Measurements from ENCODE around the gene RAB5IF. TPM values are rescaled to one million over a fixed set of nuclear protein-coding genes. Genes with fewer than 3 reads are reported as not detected.

Gene RAB5IF
- total and polyA plus RNA-seq, 9 of the 15 experiments (the other 6 are each of a cell fraction or from before 2014, with no cell fraction given): 26.5 to 198 (median 134) TPM

- TF ChIP-seq L3MBTL2 (IDR thresholded peaks at IDR 0.05) (peak; percentile 99), MLX (CRISPR knock-in tag; conservative IDR thresholded peaks at IDR 0.05) (no peak), RBM34 (IDR thresholded peaks at IDR 0.05; ENCODE audit: borderline replicate concordance, insufficient read depth, low read length) (no peak), NEUROD1 (IDR thresholded peaks at IDR 0.05; ENCODE audit: borderline replicate concordance, low read depth, low read length, partially characterized antibody) (peak; percentile 38), RCOR1 (IDR thresholded peaks at IDR 0.05; ENCODE audit: borderline replicate concordance in 1 of 2, low read depth in 2 of 2, low read length in 2 of 2) (peak in 1 of 2 experiments; percentile 64; a peak in 1 of 4 replicates), HDAC1 (IDR thresholded peaks at IDR 0.05) (peak in 1 of 2 experiments; percentile 92; a peak in 2 of 4 replicates), MGA (IDR thresholded peaks at IDR 0.05) (peak; percentile 98), CTBP1 (IDR thresholded peaks at IDR 0.05; ENCODE audit: borderline replicate concordance) (peak; percentile 58; the same call in 1 of the 2 replicates), CHD2 (IDR thresholded peaks at IDR 0.05; ENCODE audit: low read depth, low read length) (0 out of 2 replicates have a peak, but pooled peaks have one; percentile 7), TFAP4 (CRISPR knock-in tag; IDR thresholded peaks at IDR 0.05; ENCODE audit: borderline replicate concordance) (peak; percentile 49; the same call in 1 of the 2 replicates), HNRNPLL (IDR thresholded peaks at IDR 0.05; ENCODE audit: low read depth, low read length, poor library complexity, severe bottlenecking) (peak; percentile 28), DPF2 (IDR thresholded peaks at IDR 0.05) (peak; percentile 41; the same call in 1 of the 2 replicates), NONO (IDR thresholded peaks at IDR 0.05; ENCODE audit: low read depth in 2 of 2, low read length in 1 of 2) (peak in 1 of 2 experiments; percentile 36; a peak in 1 of 4 replicates)
Measured at GRCh38 chr20:36574366-36575135, 31.0 kb upstream of the RAB5IF start (continued).

All from K562 (cell line).